DOHH2 (cell line): ENCODE results near the gene SVOPL.

Experiments
- CTCF ChIP-seq: fragments of 200-600 bp; sonication (generic); IDR thresholded peaks from one replicate; pipeline ENCODE4 v1.5.1; 2014; ENCODE audit warnings: antibody characterized with exemption, mild to moderate bottlenecking, low read depth, low read length; ENCODE audit not compliant: poor library complexity, severe bottlenecking
- EZH2phosphoT487 ChIP-seq: fragments of 200-600 bp; sonication (generic); IDR thresholded peaks from 2 replicates; pipeline ENCODE4 v1.6.1; 2017; ENCODE audit warnings: borderline replicate concordance, mild to moderate bottlenecking, antibody characterized with exemption, low read length, moderate library complexity, mixed read lengths

GRCh38 chr7:138616085-138616484, 85.1 kb downstream of the SVOPL start:
- TF ChIP-seq CTCF = no peak
- TF ChIP-seq EZH2phosphoT487 = no peak
